GM19463 (cell line): ENCODE measurements around the gene SGPL1.
"Not testable (repeated sequence)": the region's sequence is repeated elsewhere in the genome, so short reads cannot be mapped to it uniquely, and the experiment has no call there.

Experiments used
- ATAC-seq: cut with Tn5 transposase; IDR thresholded peaks from one replicate; pipeline ENCODE4 v1.9.1; 2021; ENCODE audit warnings: mild to moderate bottlenecking, moderate library complexity; ENCODE audit not compliant: unreplicated experiment

Gene SGPL1

DNA sequence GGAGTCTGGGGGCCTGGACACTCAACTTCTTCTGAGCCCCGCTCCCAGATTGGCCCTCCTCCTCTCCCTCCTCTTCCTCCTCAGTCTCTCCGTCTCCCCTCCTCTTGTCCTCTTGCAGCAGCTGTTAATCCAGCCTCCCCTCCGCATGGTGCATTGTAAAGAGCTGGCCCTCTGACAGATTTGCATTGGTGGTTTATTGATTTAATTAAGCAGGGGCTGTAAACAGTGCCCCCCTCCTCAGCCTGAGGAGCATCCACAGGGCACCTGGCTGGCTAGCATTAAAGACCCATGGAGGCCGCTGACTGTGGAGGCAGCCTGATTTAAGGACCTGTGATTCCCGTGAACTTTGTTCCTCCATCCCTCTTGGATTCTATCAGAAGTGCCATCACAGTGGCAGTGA lies 101.5 kb downstream of the SGPL1 start:
- ATAC-seq = no peak

DNA sequence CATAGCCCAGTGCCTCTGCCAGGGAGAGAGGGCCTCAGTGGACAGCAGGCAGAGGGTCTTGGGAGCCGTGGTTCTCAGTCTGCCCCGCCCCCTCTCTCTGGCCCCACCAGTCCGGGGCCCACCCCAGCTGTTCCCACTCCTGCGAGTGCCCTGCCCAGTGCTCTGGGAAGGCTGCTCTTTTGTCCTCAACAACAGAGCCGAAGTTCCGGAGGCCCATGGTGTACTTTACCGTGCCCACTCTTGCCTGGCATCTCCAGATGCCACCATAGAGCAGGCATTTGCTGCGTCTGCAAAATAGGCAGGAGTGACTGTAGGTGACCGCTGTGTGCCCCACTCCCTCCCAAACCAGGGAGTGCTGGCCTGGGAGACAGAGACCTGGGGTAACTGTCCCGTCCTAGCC lies 101.9 kb downstream of the SGPL1 start:
- no peak for ATAC-seq

GRCh38 chr10:70918851-70919530 lies 103.2 kb downstream of the SGPL1 start:
- ATAC-seq = no peak

GRCh38 chr10:70919906-70920305 lies 104.2 kb downstream of the SGPL1 start:
- ATAC-seq = not testable (repeated sequence)

DNA sequence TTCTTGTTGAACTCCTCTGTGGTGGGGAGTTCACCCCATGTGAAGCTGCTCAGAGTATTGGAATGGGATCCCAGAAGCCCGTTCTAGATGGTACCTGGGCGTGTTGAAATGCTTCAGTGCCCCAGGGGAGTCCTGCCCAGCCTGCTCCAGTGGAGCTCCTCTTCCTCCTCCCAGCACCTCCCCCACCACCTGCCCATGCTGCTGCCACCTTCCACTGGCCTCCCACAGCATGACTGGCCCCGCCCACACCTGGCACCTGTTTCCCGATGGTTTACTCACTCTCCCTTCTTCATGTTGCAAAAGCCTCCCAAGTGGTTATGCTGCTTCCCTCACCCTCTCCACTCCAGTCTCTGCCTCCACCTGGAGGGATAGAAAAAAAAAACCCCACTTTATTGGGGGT lies 104.8 kb downstream of the SGPL1 start:
- ATAC-seq = no peak

- no peak for ATAC-seq
Measured at GRCh38 chr10:70921285-70921684, 105.5 kb downstream of the SGPL1 start.

GRCh38 chr10:70923696-70924095 lies 107.9 kb downstream of the SGPL1 start:
- ATAC-seq = no peak

DNA sequence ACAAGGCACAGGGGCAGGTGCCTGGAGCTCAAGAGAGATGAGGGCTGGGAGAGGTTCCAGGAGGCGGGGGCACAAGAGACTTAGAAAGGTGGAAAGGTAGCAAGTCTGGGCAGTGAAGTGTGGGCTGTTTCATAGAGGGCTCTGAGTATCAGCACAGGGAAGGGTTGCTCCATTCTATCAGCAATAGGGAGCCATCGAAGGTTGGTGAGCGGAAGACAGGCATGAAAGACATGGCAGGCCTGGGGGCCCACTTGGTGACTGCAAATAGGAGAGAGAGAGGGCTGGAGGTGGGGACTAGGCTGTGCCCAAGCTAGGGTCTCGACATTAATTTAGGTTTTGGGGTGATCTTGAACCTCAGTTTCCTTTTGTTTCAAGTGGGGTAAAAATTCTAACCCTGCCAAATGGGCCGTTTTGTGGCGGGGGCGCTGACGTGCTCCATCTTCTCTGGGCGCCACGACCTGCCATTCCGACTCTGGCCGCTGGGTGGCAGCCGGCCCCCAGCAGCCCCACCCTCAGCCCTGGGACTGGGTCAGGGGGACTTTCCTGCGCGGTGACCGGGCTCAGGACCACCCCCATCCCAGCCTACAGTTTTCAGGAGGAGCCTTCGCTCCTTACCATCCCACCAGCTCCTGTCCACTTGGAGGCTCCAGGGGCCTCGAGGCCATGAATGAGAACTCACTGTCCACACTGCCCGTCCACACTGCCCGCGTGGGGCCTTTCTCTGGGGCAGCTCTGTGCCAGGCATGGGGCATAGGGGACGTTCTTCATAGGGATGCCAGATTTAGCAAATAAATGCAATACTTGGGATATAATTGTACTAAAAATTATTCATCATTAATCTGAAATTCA lies 109.9 kb downstream of the SGPL1 start:
- no peak for ATAC-seq

- ATAC-seq = no peak
Measured at GRCh38 chr10:70926226-70927000, 110.7 kb downstream of the SGPL1 start.

GRCh38 chr10:70927189-70927943 lies 111.6 kb downstream of the SGPL1 start:
- ATAC-seq = no peak

GRCh38 chr10:70928140-70928539 lies 112.4 kb downstream of the SGPL1 start:
- ATAC-seq = no peak

DNA sequence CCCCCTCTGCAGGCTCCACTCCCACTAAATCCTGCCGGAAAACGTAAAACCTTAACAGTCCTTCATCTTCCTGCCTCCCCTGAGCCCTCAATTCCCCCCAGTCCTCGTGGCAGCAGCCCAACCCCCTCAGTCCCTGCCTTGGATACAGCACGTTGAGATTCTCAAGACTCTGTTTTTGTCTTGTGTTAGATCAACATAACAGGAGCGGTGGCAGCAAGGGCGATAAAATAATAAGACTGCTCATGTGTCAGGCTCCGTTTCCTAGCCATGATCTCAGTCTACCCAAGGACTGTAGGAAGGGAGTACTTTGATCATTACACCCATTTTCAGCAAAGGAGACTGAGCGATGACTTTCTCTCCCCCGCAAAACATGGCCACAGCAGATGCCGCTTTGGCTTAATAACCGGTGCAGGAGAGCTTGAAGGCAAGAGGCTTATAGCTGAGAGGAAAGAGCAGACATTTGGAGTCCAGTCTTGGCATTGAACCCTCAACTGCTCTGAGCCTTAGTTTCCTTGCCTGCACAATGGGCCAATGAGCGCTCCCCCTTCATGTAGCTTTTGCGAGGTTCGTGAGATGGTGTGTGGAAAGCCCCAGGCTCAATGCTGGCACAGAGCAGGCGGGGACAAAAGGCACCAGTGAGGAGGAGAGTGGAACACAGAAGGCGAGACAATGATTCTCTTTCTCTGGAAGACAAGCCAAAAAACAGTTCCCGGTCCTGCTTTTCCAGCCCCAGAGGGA lies 114.7 kb downstream of the SGPL1 start:
- no peak for ATAC-seq
